Dendritic cell treated with granulocyte-macrophage colony-stimulating factor and Interleukin-4, amounts not matched to agents 40 ng/mL and 50 ng/mL, for 4 days (primary cell): ENCODE data around the gene KRT83.

ENCODE experiments used
- H3K27ac Mint-ChIP-seq: one replicate; pipeline ENCODE4 v1.8.0; 2022; ENCODE audit warnings: mild to moderate bottlenecking, mixed read lengths
- H3K27me3 Mint-ChIP-seq: one replicate; pipeline ENCODE4 v1.8.0; 2022; ENCODE audit warnings: mild to moderate bottlenecking, mixed read lengths
- H3K36me3 Mint-ChIP-seq: one replicate; pipeline ENCODE4 v1.8.0; 2022; ENCODE audit warnings: low read depth, mixed read lengths
- H3K4me1 Mint-ChIP-seq: one replicate; pipeline ENCODE4 v1.8.0; 2022; ENCODE audit warnings: low read depth, mixed read lengths
- H3K4me3 Mint-ChIP-seq: one replicate; pipeline ENCODE4 v1.8.0; 2022; ENCODE audit warnings: mild to moderate bottlenecking, moderate library complexity, mixed read lengths
- H3K9me3 Mint-ChIP-seq: one replicate; pipeline ENCODE4 v1.8.0; 2022; ENCODE audit warnings: mixed read lengths
- intact Hi-C: fragments of 100-400 bp; cut with micrococcal nuclease; formaldehyde crosslinking; loops from one replicate; pipeline ENCODE4 v1.15.0; 2022

The KRT83 gene

DNA sequence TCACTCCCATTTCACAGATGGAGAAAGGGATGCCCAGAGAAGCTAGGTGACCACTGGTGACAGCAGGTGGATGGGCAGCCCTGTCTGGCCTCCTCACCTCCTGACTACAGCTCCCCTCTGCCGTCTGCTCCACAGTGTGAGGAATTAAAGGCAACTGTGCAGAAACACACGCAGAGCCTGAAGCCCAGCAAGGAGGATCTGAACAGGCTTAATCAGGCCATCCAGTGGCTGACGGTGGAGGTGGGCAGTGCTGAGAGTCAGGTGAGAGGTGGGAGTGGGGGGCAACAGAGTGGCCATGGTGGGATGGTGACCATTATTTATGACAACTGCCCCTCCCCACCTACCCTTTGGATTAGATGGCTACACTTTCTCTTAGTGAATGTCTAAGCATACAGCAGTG lies 45.5 kb downstream of the KRT83 start:
- H3K36me3 Mint-ChIP-seq: no peaks in the 10 kb centered on the region
- intact Hi-C loops: no loop called here

DNA sequence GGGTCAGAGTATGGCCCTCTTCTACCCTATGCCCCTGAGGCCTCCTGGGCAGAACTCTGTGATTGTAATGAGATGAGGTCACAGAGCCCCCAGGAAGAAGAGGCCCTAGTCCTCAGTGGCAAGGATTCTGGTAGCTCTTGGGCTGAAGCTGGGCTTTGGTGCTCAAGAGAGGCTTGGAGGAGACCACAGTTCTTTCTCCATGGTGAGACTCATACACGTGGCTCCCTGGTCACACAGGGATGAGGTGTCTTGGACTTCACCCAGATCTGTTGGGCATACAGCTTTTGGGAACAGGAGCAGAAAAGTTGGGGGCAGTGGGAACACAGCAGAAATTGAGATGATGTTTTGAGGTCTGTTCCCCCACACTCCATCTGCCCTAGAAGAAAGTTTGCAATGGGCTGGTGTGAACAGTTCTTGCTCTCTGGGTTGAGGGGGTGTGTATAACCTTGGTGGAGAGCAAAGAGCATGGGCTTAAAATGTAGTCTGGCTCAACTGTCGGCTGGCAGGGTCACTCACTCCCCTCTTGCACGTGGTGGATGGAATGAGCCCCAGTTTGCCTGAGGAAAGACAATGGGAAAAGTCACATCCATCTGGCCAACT lies 46.6 kb downstream of the KRT83 start, which contains the start of gene KRT86:
TSS of gene KRT86 (plus strand) at position 125 of the 600 bp plus-strand sequence. CDS start 27,272 bp downstream, outside the sequence.
- H3K27ac Mint-ChIP-seq: no peak within 1 kb of the TSS
- intact Hi-C loops: no loop called here
- no peaks in the 10 kb centered on the region for H3K9me3 Mint-ChIP-seq
- peaks cover 50% of the 10 kb centered on the region for H3K27me3 Mint-ChIP-seq
- H3K4me1 Mint-ChIP-seq: peaks cover 24% of the 10 kb centered on the region
- H3K4me3 Mint-ChIP-seq: no peak within 1 kb of the TSS
- no peaks in the 10 kb centered on the region for H3K36me3 Mint-ChIP-seq

More for the DNA sequence above, 45.5 kb downstream of the KRT83 start:
- Mint-ChIP-seq H3K4me3 (no peak overlapping the region), H3K4me1 (peaks cover 34% of the 10 kb centered on the region), H3K9me3 (no peaks in the 10 kb centered on the region), H3K27ac (no peak overlapping the region), H3K27me3 (peaks cover 48% of the 10 kb centered on the region)

DNA sequence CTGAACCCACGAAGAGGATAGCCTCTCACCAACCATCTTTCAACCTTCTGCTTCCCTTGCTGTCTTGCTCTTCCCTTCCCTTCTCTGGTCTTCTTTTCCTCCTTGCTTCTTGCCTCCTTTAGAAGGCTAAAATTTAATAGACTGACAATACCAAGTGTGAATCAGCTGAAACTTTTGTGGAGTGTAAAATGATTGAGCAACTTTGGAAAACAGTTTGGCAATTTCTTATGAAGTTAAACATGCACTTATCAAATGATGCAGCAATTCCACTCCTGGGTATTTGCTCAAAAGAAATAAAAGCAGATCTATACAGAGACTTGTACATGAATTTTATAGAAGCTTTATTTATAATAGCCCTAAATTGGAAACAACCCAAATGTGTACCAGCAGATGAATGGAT lies 50.0 kb downstream of the KRT83 start:
- Mint-ChIP-seq H3K27me3 (peaks cover 29% of the 10 kb centered on the region), H3K36me3 (no peaks in the 10 kb centered on the region), H3K4me1 (peaks cover 7% of the 10 kb centered on the region), H3K9me3 (no peaks in the 10 kb centered on the region), H3K27ac (no peak overlapping the region), H3K4me3 (no peak overlapping the region)
- intact Hi-C loops: no loop called here

GRCh38 chr12:52270541-52271070 lies 50.6 kb downstream of the KRT83 start:
- H3K9me3 Mint-ChIP-seq: no peaks in the 10 kb centered on the region
- H3K27me3 Mint-ChIP-seq: peaks cover 28% of the 10 kb centered on the region
- no peaks in the 10 kb centered on the region for H3K36me3 Mint-ChIP-seq
- no peak overlapping the region for H3K27ac Mint-ChIP-seq
- H3K4me1 Mint-ChIP-seq: peaks cover 11% of the 10 kb centered on the region
- no peak overlapping the region for H3K4me3 Mint-ChIP-seq
- intact Hi-C loops: no loop called here

DNA sequence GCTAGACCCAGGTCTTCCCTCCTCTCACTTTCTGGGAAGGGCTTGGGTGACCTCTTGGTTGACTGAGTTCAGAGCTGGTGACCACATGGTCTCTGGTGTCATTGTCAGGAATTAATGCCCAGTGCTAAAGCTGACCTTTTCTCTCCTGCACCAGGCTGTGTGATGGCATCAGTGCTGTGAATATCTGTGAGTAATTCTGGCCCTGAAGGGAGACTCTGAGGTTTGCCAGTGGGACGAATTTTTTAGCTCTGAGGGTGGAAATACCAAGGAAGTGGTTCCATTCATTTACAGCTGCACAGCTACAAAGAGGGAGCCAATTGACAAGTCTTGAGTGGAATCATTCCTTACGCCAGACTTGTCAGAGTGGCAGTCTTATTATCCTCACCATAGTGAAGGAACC lies 53.0 kb downstream of the KRT83 start:
- no peaks in the 10 kb centered on the region for H3K36me3 Mint-ChIP-seq
- H3K27me3 Mint-ChIP-seq: peaks cover 25% of the 10 kb centered on the region
- H3K9me3 Mint-ChIP-seq: no peaks in the 10 kb centered on the region
- no peak overlapping the region for H3K4me3 Mint-ChIP-seq
- peaks cover 15% of the 10 kb centered on the region for H3K4me1 Mint-ChIP-seq
- intact Hi-C loops: no loop called here
- H3K27ac Mint-ChIP-seq: no peak overlapping the region

- no peaks in the 10 kb centered on the region for H3K9me3 Mint-ChIP-seq
- intact Hi-C loops: no loop called here
- no peaks in the 10 kb centered on the region for H3K36me3 Mint-ChIP-seq
- H3K4me3 Mint-ChIP-seq: no peak overlapping the region
- H3K4me1 Mint-ChIP-seq: peaks cover 15% of the 10 kb centered on the region
- H3K27me3 Mint-ChIP-seq: peaks cover 25% of the 10 kb centered on the region
- H3K27ac Mint-ChIP-seq: no peak overlapping the region
Measured at GRCh38 chr12:52267699-52268098, 53.5 kb downstream of the KRT83 start.

DNA sequence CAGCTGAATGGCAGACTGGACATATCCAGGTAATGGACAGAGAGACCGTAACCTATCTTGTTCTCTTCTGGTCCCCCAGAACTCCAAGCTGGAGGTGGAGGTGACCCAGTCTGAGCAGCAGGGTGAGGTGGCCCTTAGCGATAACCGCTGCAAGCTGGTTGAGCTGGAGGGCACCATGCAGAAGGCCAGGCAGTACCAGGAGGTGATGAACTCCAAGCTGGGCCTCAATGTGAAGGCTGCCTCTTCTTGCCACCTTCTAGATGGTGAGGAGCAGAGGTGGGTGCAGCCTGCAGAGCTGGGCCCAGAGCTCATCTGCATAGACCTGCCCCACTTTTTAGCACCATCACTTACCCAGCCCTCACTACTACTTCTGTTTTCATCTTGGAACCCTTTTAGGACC lies 53.9 kb downstream of the KRT83 start:
- Mint-ChIP-seq H3K4me3 (no peak overlapping the region), H3K4me1 (peaks cover 15% of the 10 kb centered on the region), H3K9me3 (no peaks in the 10 kb centered on the region), H3K27ac (no peak overlapping the region), H3K36me3 (no peaks in the 10 kb centered on the region), H3K27me3 (peaks cover 30% of the 10 kb centered on the region)
- intact Hi-C loops: no loop called here

GRCh38 chr12:52266514-52266913 lies 54.7 kb downstream of the KRT83 start:
- no peaks in the 10 kb centered on the region for H3K9me3 Mint-ChIP-seq

DNA sequence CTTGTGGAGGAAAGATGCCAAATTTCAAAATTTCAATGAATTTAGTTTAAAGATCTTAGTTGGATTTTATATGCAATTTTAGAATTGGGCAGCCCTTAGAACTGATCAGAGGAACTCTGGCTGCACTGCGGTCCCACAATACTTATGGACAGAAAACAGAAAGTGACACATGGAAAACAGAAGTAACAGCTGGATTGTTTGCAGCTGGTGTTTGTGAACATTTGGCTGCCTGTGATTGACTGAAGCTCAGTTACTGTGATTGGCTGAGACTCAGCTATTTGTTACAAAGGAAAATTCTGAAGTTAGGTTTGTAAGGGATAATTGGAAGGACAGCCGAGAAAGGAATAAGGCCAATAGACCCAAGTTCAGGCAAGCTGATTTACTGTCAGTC lies 56.8 kb downstream of the KRT83 start:
- no peaks in the 10 kb centered on the region for H3K9me3 Mint-ChIP-seq
- intact Hi-C loops: no loop called here
- H3K4me1 Mint-ChIP-seq: peaks cover 23% of the 10 kb centered on the region
- peaks cover 48% of the 10 kb centered on the region for H3K27me3 Mint-ChIP-seq
- H3K36me3 Mint-ChIP-seq: no peaks in the 10 kb centered on the region
- H3K27ac Mint-ChIP-seq: no peak overlapping the region
- no peak overlapping the region for H3K4me3 Mint-ChIP-seq

More at GRCh38 chr12:52266514-52266913, 54.7 kb downstream of the KRT83 start:
- Mint-ChIP-seq H3K27ac (no peak overlapping the region), H3K36me3 (no peaks in the 10 kb centered on the region), H3K4me1 (peaks cover 15% of the 10 kb centered on the region), H3K4me3 (no peak overlapping the region), H3K27me3 (peaks cover 35% of the 10 kb centered on the region)
- intact Hi-C loops: no loop called here
